CD4-positive, alpha-beta T cell treated with Interleukin-12 subunit alpha and Interleukin-12 subunit beta, for 1 hour (primary cell): ENCODE results near the gene RCOR1.
"Not testable (repeated sequence)": the region's sequence is repeated elsewhere in the genome, so short reads cannot be mapped to it uniquely, and the experiment has no call there.

Source experiments
- DNase-seq: peaks from one replicate; pipeline ENCODE4 v3.0.0-alpha.2; 2020

The RCOR1 gene

DNA sequence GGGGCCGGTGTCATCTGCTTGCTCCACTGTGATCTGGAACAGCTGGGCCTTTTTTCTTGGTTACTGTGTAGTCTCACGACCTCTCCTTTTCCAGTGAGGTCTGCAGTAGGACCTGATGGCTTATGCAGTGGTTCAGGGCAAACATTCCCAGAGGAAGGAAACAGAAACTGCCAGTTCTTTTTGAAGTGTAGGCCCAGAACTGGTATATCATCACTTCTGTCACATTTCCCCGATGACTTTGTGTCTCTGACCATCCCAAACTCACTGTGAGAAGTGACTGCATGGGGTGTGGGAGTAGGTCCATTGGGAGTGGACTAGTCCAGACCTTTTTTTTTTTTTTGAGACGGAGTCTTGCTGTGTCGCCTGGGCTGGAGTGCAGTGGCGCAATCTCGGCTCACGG is 38.4 kb downstream of the RCOR1 start:
- DNase-seq: no peak

DNA sequence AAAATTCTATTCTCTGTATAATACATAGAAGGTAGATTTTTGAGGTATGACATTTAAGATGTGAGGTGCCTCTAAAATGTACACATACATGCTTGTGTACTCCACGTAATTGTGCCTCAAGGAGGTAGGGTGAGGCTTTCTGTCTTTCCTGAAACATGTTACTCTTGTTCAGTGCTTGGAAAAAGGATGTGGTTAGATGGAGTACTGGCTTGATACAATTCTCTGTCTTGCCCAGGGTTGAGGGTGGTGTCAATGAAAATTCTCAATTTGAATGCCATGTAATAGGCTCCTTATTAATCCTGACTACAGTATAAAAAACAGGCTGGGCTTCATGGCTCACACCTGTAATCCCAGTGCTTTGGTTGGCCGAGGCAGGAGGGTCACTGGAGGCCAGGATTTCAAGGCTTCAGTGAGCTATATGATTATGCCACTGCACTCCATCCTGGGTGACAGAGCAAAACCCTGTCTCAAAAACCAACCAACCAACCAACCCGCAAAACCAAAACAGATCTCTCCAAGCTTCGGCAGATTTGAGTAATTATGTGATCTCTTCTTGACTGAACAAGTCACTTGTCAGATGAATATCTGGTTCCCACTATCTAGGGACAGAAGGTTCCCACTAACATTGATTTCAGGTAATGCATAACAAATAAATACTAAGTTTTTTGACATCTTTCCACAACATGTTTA is 41.6 kb downstream of the RCOR1 start:
- no peak for DNase-seq

DNA sequence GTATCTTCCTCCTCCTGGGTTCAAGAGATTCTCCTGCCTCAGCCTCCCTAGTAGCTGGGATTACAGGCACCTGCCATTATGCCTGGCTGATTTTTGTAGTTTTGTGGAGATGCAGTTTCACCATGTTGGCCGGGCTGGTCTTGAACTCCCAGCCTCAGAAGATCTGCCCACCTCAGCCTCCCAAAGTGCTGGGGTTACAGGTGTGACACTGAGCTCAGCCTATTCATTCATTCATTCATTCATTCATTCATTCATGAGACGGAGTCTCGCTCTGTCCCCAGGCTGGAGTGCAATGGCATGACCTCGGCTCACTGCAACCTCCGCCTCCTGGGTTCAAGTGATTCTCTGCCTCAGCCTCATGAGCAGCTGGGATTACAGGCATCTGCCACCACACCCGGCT is 47.2 kb downstream of the RCOR1 start:
- DNase-seq: not testable (repeated sequence)

DNA sequence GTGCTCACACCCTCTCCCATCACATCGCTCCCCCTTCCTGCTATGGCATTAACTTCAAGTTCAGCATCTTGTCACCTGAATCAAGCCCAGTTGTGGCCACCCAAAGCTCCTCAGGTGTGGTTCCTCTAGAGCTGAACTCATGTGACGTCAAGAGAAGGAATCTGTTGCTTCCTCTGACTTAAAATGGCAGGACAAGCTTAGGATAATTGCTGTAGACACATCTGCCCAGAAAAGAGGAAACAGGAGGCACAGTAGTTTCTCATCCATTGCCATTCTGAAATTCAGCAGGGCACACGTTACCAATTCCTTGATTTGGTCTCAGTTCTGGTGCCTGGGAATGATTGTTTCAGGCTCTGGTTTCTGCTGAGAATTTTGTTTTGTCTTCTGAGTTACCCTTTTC is 52.1 kb downstream of the RCOR1 start:
- DNase-seq: no peak

DNA sequence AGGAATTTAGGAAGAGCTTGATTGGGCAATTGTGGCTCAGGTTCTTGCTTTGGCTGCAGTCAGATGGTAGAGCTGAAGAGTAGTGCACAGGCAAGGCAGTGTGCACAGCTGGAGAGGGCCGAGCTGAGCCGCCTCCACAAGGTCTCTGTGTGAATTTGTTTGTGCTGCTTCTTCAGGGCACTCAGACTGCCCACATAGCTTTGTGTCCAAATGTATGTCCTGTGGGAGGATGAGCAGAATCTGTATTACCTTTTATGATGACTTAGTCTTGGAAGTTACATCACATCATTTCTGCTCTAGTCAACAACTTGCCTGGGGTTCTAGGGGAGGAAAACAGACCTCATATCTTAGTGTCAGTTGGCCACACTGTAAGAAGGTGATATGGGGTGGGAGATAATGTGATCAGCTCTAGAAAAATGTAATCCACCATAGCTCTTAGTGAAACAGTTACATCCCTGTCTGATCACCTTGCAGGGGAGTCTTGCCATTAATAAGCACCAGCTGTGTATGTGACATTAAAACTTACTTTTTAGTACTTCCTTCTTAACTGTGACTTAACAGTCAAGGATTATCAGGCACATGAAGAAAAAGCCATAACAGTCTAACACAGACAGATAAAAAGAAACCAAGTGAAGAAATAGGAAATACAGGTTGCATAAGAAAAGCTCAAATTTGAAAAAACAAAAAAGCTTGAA is 53.4 kb downstream of the RCOR1 start:
- no peak for DNase-seq

DNA sequence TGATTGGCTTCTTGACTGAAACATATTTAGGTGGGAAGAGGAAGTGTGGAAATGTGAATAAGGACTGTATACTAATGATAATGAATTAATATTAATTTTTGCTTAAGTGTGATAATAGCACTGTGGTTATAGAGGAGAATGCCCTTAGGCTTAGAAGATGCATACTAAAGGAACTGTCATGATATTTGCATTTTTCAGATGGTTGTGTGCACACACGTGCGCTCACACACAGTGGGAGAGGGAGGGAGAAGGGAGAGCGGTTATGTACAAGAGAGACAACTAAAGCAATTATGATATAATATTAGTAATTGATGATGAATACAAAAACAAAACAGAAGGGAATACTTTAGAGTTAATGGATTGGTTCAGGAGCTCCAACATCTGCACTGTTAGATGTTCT is 54.2 kb downstream of the RCOR1 start:
- no peak for DNase-seq

DNA sequence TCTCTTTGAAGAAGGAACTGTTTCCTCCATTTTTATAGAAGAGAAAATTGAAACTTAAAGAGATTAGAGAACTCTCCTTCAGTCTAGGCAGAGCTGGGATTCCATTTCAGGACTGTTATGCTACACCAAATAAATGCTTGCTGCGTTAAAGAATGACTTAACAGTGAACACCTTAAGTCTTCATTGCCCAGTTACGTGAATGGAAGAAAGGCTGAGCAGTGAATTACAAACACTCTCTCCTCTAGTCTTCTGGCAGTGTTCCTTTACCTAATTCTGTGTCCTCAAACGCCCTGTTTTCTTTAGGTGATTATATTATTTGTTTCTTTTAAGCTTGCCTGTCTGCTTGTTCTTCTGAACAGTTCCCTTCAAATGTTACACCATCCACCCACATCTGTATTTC is 59.7 kb downstream of the RCOR1 start:
- DNase-seq: no peak

DNA sequence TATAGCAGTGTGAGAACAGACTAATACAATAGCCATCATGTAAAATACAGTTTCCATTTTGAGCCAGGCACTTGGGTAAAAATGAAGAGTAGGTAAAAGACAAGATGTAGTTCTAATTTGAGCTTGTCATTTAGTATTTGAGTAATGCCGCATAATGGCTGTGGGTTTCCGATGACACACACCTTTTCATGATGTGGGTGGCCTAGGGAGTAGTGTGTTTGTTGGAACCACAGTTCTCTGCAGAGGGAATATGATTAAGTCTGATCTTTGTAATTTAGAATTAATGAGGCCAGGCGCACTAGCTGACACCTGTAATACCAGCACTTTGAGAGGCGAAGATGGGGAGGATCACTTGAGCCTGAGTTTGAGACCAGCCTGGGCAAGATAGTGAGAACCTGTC is 61.8 kb downstream of the RCOR1 start:
- no peak for DNase-seq

DNA sequence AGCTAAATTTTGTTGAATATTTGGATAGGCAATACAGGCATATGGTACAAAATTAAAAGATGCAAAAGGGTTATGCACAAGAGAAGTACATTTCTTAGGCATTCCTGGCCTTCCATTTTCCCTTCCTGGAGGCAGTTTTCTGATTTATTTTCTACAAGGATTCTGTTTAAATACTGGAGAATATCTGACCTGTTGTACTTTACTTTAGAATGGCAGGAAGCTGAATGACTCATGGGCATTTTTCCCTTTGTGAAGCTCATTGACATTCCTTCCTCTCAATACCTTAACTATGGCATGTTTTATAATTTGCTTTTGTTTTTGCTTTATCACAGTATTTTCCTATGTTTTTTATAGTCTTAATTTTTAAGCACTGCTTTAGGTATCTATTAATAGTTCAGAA is 62.7 kb downstream of the RCOR1 start:
- no peak for DNase-seq

DNA sequence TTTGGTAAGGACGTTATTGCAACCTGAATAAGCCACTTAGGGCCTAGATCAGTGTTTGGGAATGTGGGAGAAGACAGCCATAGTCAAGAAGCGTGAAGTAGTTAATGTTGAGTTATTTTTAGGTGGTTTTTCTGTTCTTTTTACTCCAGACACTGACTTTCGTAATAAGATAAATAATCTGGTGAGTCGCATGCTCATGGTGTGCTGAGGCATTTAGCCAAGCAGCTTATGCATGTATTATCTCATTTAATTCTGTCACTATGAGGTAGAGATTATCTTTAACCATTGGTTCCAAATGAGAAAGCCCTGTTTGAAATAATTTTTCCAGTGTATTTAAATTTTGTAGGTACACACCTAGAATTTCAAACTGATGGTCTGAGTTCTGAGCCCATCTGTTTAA is 67.3 kb downstream of the RCOR1 start:
- DNase-seq: no peak

DNA sequence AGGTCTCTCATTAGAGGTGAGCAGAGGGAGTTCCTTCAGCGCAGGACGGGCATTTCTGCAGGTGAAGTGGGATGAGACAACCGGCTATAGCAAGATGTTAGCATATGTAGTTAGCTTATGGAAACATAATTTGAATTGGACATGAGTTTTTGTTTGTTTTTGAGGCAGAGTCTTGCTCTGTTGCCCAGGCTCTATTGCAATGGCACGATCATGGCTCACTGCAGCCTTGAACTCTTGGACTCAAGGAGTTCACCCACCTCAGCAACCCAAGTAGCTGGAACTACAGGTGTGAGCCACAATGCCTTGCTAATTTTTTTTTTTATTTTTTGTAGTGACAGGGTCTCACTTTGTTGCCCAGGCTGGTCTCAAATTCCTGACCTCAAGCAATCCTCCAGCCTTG is 69.2 kb downstream of the RCOR1 start:
- no peak for DNase-seq

DNA sequence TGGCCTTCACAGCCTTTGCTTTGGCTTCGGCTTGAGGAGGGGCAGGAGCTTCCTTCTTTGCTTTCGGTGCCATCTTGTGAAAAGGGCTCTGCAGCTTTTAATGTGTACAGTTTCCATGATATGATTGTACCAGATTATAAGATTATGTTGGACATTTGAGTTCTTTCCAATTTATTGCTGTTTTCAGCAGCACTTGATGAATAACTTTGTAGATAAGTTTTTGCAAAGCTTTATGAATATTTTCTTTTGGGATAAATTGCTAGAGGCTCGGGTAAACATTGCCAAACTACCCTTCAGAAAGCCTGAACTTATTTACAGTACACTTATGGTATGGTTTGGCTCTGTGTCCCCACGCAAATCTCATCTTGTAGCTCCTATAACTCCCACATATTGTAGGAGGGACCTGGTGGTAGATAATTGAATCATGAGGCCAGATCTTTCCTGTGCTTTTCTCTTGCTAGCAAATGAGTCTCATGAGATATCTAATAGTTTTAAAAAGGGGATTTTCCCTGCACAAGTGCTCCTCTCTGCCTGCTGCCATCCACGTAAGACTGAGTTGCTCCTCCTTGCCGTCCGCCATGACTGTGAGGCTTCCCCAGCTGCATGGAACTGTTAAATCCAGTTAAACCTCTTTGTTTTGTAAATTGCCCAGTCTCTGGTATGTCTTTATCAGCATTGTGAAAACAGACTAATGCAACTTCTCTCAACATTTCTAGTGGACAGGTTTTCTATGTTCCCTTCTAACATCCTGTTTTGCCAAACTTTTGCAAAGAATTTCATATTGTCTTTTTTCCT is 70.4 kb downstream of the RCOR1 start:
- no peak for DNase-seq

DNA sequence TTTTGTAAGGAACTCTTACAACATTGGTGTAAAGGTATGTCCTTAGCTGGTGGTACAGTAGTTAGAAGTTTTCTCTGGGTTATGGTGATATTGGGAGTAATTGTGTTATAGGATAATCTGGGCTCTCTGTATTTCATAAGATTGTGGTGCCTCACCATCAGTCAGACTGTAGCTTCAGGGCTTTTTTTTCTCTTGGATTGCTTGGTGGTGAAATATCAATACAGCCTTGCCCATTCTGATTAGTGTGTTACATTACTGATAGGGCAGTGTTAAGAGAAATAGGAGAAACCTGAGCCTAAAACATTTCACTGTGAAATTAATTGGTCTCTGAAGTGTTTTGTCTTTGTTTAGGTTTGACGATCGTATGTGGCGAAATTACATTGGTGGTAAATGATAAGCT is 71.0 kb downstream of the RCOR1 start:
- DNase-seq: no peak

DNA sequence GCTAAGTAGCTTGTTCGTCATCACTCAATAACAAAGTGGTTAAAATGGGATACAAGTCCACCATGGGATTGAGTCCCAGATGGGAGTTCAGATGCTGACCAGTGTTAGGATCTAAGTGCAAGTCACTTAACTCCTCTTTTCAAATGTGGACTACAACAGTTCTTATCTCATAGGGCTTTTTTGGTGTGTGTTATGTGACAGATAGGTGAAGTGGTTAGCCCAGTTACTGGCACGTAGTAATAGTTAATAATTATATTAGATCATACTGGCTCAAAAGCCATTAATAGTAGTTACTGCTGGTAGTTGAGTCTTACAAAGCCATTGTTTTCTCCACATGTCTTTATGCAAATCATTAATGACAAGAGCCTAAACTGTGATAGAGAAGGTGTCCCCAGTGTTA is 73.2 kb downstream of the RCOR1 start:
- DNase-seq: no peak

DNA sequence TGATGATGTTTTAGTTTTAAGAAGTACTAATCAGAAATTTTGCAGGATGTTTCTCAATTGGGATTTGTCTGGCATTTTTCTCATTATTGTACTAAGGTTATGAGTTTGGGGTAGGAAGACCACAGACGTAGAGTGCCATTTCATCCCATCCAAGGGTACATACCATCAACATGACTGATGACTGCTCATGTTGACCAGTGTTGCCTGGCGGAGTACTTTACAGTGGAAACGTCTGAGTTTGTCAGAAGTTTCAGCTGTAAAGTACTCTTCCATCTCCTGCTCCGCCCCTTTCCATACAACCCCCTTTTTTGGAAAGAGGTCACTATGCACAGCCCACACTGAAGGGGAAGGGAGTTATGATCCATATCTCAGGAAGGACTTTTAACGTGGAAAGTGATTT is 74.2 kb downstream of the RCOR1 start:
- DNase-seq: no peak

DNA sequence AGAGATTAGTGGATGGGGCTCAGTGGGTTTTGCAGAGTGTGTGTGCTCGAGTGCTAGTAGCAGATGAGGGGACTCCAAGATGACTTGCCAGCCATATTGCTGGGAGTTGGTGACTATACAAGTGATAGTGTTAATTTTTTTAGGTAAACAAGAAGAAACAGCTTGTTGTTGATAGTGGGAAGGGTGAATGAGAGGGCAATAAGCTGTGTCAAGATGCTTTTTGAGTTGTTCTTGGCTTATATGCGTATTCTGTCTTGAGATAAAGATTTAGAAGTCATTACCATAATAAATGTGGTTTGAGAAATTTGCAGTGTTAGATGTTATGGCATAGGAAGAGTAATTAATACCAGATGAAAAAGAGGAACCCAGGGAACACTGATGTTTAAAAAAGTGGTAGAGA is 75.3 kb downstream of the RCOR1 start:
- no peak for DNase-seq

DNA sequence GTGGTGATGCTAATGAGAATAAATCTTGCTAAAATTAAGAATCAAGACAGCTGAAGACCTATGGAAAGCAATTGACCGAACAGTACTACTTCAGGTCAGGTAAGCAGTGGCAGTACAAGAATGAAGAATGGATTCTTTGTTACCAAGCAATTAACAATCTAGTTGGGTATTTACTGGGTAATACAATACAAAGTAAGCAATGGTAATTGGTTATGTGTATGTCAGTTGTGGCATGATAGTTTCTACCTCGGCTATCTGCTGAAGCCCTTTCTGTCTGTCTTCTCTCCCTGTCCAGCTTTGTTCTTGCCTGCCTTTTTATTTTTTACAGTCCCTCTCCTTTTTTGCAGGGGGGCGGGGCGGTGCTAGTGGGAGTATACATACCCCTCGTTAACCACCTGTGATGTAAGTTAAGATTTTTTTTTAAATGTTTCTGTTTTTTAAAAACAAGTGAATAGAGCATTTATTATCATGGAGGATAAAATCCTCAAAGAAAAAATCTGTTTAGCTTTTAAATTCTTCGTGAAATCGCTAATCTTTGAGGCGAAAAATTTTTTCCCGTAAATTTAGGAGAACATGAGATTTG is 75.9 kb downstream of the RCOR1 start:
- DNase-seq: no peak

DNA sequence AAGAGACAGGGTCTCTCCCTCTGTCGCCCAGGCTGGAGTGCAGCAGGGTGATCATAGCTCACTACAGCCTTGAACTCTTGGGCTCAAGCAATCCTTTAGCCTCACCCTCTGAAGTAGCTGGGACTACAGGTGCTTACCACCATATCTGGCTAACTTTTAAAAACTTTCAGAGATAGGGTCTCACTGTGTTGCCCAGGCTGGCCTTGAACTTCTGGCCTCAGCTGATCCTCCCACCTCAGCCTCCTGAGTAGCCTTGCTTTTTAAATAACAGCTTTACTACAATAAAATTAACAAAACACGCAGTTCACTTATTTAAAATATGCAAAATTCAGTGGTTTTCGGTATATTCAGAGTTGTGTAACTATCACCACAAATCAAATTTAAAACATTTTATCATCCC is 79.0 kb downstream of the RCOR1 start:
- DNase-seq: no peak

DNA sequence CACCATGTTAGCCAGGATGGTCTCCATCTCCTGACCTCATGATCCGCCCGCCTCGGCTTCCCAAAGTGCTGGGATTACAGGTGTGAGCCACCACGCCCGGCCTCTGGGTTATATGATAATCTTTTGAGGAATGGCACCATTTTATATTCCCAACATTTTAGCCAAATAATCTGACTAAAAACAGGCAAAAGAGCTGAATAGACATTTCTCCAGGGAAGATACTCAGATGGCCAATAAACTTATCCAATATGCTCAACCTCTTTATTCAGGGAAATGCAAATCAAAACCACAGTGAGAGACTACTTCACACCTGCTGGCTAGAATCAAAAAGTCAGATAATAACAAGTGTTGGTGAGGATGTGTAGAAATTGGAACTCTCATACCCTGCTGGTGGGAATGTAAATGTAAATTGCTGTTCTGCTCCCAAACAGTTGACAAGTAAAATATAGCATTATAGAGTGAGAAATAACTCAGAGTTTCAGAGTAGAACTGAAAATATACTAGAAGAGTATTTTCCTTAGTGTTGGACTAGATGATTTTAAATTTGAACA is 80.0 kb downstream of the RCOR1 start:
- no peak for DNase-seq

DNA sequence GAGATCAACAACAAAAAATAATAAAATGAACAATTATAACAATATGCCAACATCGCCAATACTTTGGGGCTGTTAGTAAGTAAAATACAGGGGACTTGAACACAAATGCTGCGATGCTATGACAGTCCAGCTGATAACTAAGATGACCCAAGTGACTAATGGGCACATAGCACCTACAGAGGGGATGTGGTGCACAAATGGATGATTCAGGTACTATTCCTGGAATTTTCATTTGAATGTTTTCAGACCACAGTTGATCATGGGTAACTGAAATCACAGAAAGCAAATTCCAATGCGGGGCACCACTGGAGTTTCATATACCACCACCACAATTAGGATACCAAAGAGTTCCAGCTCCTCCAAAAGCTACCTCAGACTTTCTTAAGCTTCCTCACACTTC is 82.9 kb downstream of the RCOR1 start:
- DNase-seq: no peak

DNA sequence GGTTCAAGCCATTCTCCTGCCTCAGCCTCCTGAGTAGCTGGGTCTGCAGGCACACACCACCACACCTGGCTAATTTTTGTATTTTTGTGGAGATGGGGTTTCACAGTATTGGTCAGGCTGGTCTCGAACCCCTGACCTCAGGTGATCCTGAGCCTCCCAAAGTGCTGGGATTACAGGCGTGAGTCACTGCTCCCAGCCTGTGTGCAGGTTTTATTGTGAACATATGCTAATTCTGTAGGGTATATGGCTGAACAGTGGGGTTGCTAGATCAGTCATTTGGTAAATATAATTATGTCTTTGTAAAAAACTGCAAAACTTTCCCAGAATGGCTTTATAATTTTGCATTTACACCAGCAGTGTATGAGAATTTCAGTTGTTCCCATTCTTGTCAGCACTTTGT is 85.9 kb downstream of the RCOR1 start:
- DNase-seq: no peak

DNA sequence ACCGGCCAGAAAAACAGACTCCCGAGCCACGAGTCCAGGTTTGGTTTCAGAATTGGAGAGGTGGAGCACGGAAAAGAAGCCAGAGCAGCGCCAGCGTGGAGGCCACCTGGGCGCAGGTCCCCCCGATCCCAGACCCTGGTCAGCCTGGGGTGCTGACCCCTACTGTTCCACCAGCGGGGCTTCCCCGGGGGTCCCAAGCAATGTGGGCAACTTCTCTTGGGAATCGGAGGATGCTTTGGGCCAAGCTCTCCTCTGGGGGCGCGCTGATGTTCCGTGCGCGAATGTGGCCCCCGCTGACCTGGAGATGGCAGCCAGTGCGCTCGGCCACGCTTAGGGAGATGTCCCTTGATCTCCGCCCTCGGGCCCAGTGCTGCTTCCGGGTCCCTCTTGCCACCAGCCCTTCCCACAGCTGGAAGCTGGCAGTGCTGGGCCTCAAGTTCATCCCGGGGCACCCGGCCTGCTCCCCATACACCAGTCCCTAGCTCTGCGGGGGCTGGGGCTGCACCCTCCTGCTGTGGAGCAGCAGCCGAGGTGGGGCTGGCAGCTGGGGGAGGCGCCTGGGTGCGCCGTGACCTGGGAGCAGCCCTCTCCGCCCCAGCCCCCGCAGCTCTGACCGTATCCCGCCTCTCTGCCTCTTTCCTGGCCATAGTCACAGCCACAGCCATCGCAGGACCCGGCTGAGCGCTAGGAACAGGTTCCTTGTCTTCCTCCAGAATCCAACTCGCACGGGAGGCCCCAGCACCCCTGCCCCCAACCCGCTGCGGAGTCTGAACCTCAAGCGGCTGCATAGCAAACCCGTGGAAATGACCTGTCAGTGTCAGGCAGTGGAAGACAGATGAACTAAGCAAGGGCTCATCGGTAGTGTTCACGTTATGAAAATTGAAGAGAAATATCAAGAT is 91.2 kb downstream of the RCOR1 start:
- DNase-seq: no peak

DNA sequence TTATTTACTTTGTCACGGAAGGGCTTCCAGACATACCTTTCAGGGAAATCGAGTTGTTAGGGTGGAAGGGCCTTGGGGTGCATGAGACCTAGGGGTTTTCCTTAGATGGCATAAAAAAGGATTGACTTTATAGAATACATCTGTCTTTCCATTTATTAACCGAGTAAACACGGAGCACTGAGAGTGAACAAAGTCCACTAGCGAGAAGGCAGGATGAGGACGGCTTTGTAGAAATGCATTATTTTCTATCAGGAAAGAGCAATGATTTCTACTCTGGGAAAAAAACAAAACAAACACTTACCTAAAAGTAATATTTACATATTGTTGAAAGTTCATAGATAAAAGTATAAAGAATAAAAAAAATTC is 91.8 kb downstream of the RCOR1 start:
- no peak for DNase-seq
